IMR-90 (cell line): Measurements from ENCODE around the gene MALRD1. TPM values are rescaled to one million over a fixed set of nuclear protein-coding genes. Genes with fewer than 3 reads are reported as not detected.
A peak's percentile ranks its signal among the peaks of the same experiment; 100 is the strongest.

Source experiments
- ATAC-seq: fragments of 200-7000 bp; cut with Tn5 transposase; 2 replicates; pipeline ENCODE4 v1.9.1; 2020; ENCODE audit warnings: low read depth, mild to moderate bottlenecking, moderate library complexity
- BruUV-seq: library from RNA; stranded (reverse); fragments of 400-500 nt; replicated peaks from 2 replicates; lab custom pipeline; 2021; lab: Mats Ljungman, UMichigan
- CTCF ChIA-PET: fragments of 300-600 bp; formaldehyde crosslinking; extraction: SDS; loops from one replicate; lab custom pipeline; 2021; ENCODE audit warnings: antibody characterized with exemption; lab: Yijun Ruan, JAX
- POLR2A ChIA-PET: fragments of 300-600 bp; sonication (Branson Sonifier 250); formaldehyde crosslinking; loops from one replicate; lab custom pipeline; 2022; ENCODE audit warnings: antibody characterized with exemption; ENCODE audit not compliant: unreplicated experiment; lab: Charles Lee
- DNase-seq: peaks from one replicate; pipeline ENCODE4 v3.0.0; 2013
- H2AFZ ChIP-seq: replicated peaks from 2 replicates; pipeline ENCODE3; 2013; ENCODE audit warnings: low read length, mild to moderate bottlenecking; ENCODE audit not compliant: poor library complexity
- H2AK5ac ChIP-seq: 2 replicates; pipeline ENCODE4 v1.6.1; 2013; ENCODE audit warnings: low read depth, low read length, inconsistent platforms
- H2AK9ac ChIP-seq: replicated peaks from 2 replicates; pipeline ENCODE3; 2013; ENCODE audit warnings: mild to moderate bottlenecking, low read depth, low read length, moderate library complexity; ENCODE audit not compliant: poor library complexity
- H2BK120ac ChIP-seq: 2 replicates; pipeline ENCODE4 v1.6.1; 2013; ENCODE audit warnings: low read depth, low read length, inconsistent platforms
- H2BK15ac ChIP-seq: 3 replicates; pipeline ENCODE4 v1.6.1; 2013; ENCODE audit warnings: low read depth, low read length, inconsistent platforms
- H2BK20ac ChIP-seq: 2 replicates; pipeline ENCODE4 v1.6.1; 2013; ENCODE audit warnings: low read depth, mild to moderate bottlenecking, inconsistent platforms, low read length, moderate library complexity
- H2BK5ac ChIP-seq: 2 replicates; pipeline ENCODE4 v1.6.1; 2013; ENCODE audit warnings: mild to moderate bottlenecking, low read depth, low read length, inconsistent platforms; ENCODE audit not compliant: poor library complexity, severe bottlenecking
- H3K14ac ChIP-seq: replicated peaks from 2 replicates; pipeline ENCODE4 v1.6.1; 2013; ENCODE audit warnings: low read depth, low read length, inconsistent platforms
- H3K18ac ChIP-seq: 2 replicates; pipeline ENCODE4 v1.6.1; 2013; ENCODE audit warnings: low read depth, low read length, control low read depth
- H3K23ac ChIP-seq: 2 replicates; pipeline ENCODE4 v1.6.1; 2013; ENCODE audit warnings: low read depth, low read length, inconsistent platforms
- H3K27ac ChIP-seq: 2 replicates; pipeline ENCODE4 v1.5.1; 2013; ENCODE audit warnings: mild to moderate bottlenecking, control low read depth, low read length; ENCODE audit not compliant: insufficient read depth
- H3K27me3 ChIP-seq: 2 replicates; pipeline ENCODE4 v1.6.1; 2013; ENCODE audit warnings: low read length; ENCODE audit not compliant: control insufficient read depth, insufficient read depth
- H3K36me3 ChIP-seq: 2 replicates; pipeline ENCODE4 v1.6.1; 2013; ENCODE audit warnings: low read length, mixed read lengths; ENCODE audit not compliant: control insufficient read depth, insufficient read depth
- H3K4ac ChIP-seq: 2 replicates; pipeline ENCODE4 v1.6.1; 2013; ENCODE audit warnings: low read depth, low read length, inconsistent platforms
- H3K4me1 ChIP-seq: 2 replicates; pipeline ENCODE4 v1.6.1; 2013; ENCODE audit warnings: low read length, mixed read lengths; ENCODE audit not compliant: control insufficient read depth, insufficient read depth
- H3K4me2 ChIP-seq: 2 replicates; pipeline ENCODE4 v1.6.1; 2013; ENCODE audit warnings: low read depth, mild to moderate bottlenecking, control low read depth, low read length, moderate library complexity
- H3K4me3 ChIP-seq: 2 replicates; pipeline ENCODE4 v1.5.1; 2013; ENCODE audit warnings: low read depth, mild to moderate bottlenecking, control low read depth, low read length, moderate library complexity; ENCODE audit not compliant: insufficient read depth
- H3K56ac ChIP-seq: 2 replicates; pipeline ENCODE4 v1.6.1; 2013; ENCODE audit warnings: low read length, inconsistent platforms; ENCODE audit not compliant: insufficient read depth; ENCODE audit errors: extremely low read depth
- H3K79me1 ChIP-seq, 2 experiments: 2 replicates each; pipeline ENCODE4 v1.6.1; 2013; ENCODE audit warnings: low read length in 2 of 2, inconsistent platforms in 1 of 2, low read depth in 1 of 2
- H3K9ac ChIP-seq: 2 replicates; pipeline ENCODE4 v1.6.1; 2013; ENCODE audit warnings: low read depth, low read length, control low read depth
- H3K9me1 ChIP-seq: 2 replicates; pipeline ENCODE4 v1.6.1; 2013; ENCODE audit warnings: low read length, inconsistent platforms; ENCODE audit not compliant: insufficient read depth
- H3K9me3 ChIP-seq: 2 replicates; pipeline ENCODE4 v1.6.1; 2013; ENCODE audit warnings: low read length; ENCODE audit not compliant: control insufficient read depth, insufficient read depth
- H4K20me1 ChIP-seq: 2 replicates; pipeline ENCODE4 v1.6.1; 2013; ENCODE audit warnings: low read length, inconsistent platforms; ENCODE audit not compliant: insufficient read depth
- H4K5ac ChIP-seq: 2 replicates; pipeline ENCODE4 v1.6.1; 2013; ENCODE audit warnings: mild to moderate bottlenecking, low read depth, low read length, control low read depth
- H4K8ac ChIP-seq, 2 experiments: 2 replicates each; pipeline ENCODE4 v1.6.1; 2013; ENCODE audit warnings: low read depth in 2 of 2, low read length in 2 of 2, control low read depth in 1 of 2, inconsistent platforms in 1 of 2
- H4K91ac ChIP-seq: 2 replicates; pipeline ENCODE4 v1.6.1; 2013; ENCODE audit warnings: low read depth, low read length, inconsistent platforms; ENCODE audit not compliant: insufficient read depth
- BHLHE40 ChIP-seq: fragments of 150-350 bp; IDR thresholded peaks from 2 replicates; pipeline ENCODE4 v1.6.1; 2016; ENCODE audit warnings: mild to moderate bottlenecking, low read depth, low read length
- CEBPB ChIP-seq: IDR thresholded peaks from 2 replicates; pipeline ENCODE4 v1.6.1; 2012; ENCODE audit warnings: low read depth, low read length, improper control_type of control experiment
- CHD1 ChIP-seq: IDR thresholded peaks from 2 replicates; pipeline ENCODE4 v1.6.1; 2012; ENCODE audit warnings: low read depth, low read length, improper control_type of control experiment
- FOS ChIP-seq: fragments of 150-350 bp; IDR thresholded peaks from 2 replicates; pipeline ENCODE4 v1.6.1; 2016; ENCODE audit warnings: low read depth, low read length
- RAD21 ChIP-seq: IDR thresholded peaks from 2 replicates; pipeline ENCODE4 v1.6.1; 2012; ENCODE audit warnings: low read length, improper control_type of control experiment
- WGBS, 2 experiments: methylation state at CpG; one replicate each; pipeline versions ENCODE4 v1.1.5 to v1.1.7; 2013; ENCODE audit warnings: missing lambda C conversion rate in 2 of 2; ENCODE audit not compliant: insufficient read length in 1 of 2; ENCODE audit errors: extremely low coverage in 2 of 2; 5-methylcytosine and 5-hydroxymethylcytosine counted together
- dilution Hi-C: fragments of 300-500 bp; cut with HindIII; formaldehyde crosslinking; loops from one replicate; pipeline ENCODE4 v1.14.3; 2018; ENCODE audit warnings: low sequenced_read_pairs; ENCODE audit not compliant: unreplicated experiment
- in situ Hi-C: fragments of 300-500 bp; cut with MboI; formaldehyde crosslinking; loops from 3 replicates; pipeline ENCODE4 v1.14.3; 2019; ENCODE audit warnings: low sequenced_read_pairs, inconsistent platforms, mixed read lengths
- intact Hi-C: fragments of 100-400 bp; cut with micrococcal nuclease; formaldehyde crosslinking; loops from 2 replicates; pipeline ENCODE4 v1.10.0; 2022
- polyA plus RNA-seq, 3 experiments: library from polyadenylated mRNA; depleted of rRNA; stranded (reverse); fragments of >200 nt; gene quantifications; 2 replicates each; pipeline ENCODE4 v1.2.3, GENCODE V29; 2012; ENCODE audit warnings: low replicate concordance in 1 of 3
- total RNA-seq: library from RNA; depleted of rRNA; stranded (reverse); fragments of >200 nt; gene quantifications from 2 replicates; pipeline ENCODE4 v1.2.3, GENCODE V29; 2012

Gene MALRD1
- total and polyA plus RNA-seq, 2 of the 4 experiments (the other 2 are of a cell fraction): 0.34 to 1.1 TPM

GRCh38 chr10:19606968-19607367 lies 558.4 kb downstream of the MALRD1 start:
- ChIA-PET CTCF (no interaction called here), POLR2A (no interaction called here)
- no peak overlapping the region for H3K18ac ChIP-seq
- no peak overlapping the region for H3K56ac ChIP-seq
- H4K8ac ChIP-seq: no peak overlapping the region
- no peak overlapping the region for H4K91ac ChIP-seq
- no peaks in the 10 kb centered on the region for H3K9me3 ChIP-seq
- H2AK9ac ChIP-seq: no peak overlapping the region
- H2BK5ac ChIP-seq: no peak overlapping the region
- H3K79me1 ChIP-seq: no peaks in the 10 kb centered on the region
- no TSS peak for BruUV-seq
- H3K14ac ChIP-seq: no peak overlapping the region
- dilution Hi-C loops (no loop called here), in situ Hi-C loops (no loop called here), intact Hi-C loops (loop anchor here (10.0 kb wide), 1 partner anchor 912 kb away; no protein-coding TSS in a partner anchor)
- no peak overlapping the region for H3K27ac ChIP-seq
- TF ChIP-seq BHLHE40 (no peak), RAD21 (no peak), FOS (no peak), CHD1 (no peak), CEBPB (no peak)
- no peak for ATAC-seq
- no peak overlapping the region for H2AK5ac ChIP-seq
- H3K36me3 ChIP-seq: no peaks in the 10 kb centered on the region
- 75% methylated on average over 2 of the region's 4 CpGs; no CpG with 5 or more reads in 1 of the 2 experiments for WGBS, 2 experiments
- no peak overlapping the region for H2BK15ac ChIP-seq
- H2BK120ac ChIP-seq: no peak overlapping the region
- H2BK20ac ChIP-seq: no peak overlapping the region
- H4K5ac ChIP-seq: no peak overlapping the region
- peak; percentile 30 for DNase-seq
- no peak overlapping the region for H3K4ac ChIP-seq
- no peaks in the 10 kb centered on the region for H3K27me3 ChIP-seq
- no peak overlapping the region for H3K23ac ChIP-seq
- H3K4me1 ChIP-seq: no peaks in the 10 kb centered on the region
- H4K20me1 ChIP-seq: no peaks in the 10 kb centered on the region
- no peaks in the 10 kb centered on the region for H3K9me1 ChIP-seq
- H3K9ac ChIP-seq: no peak overlapping the region
- no peak overlapping the region for H2AFZ ChIP-seq
- H3K4me2 ChIP-seq: no peak overlapping the region
- no peak overlapping the region for H3K4me3 ChIP-seq
